ENCODE data around the gene RPL29.

Gene RPL29

GRCh38 chr3:52006017-52006819 lies 10.5 kb upstream of the RPL29 start:
- Histone ChIP-seq H3K27me3 (replicated peaks) (no peaks in the 10 kb centered on the region), H3K4me3 (ENCODE audit: low read depth, low read length) (no peak overlapping the region), H3K36me3 (replicated peaks) (no peaks in the 10 kb centered on the region), H3K27ac (no peak overlapping the region)
- TF ChIP-seq, protein P1, sequence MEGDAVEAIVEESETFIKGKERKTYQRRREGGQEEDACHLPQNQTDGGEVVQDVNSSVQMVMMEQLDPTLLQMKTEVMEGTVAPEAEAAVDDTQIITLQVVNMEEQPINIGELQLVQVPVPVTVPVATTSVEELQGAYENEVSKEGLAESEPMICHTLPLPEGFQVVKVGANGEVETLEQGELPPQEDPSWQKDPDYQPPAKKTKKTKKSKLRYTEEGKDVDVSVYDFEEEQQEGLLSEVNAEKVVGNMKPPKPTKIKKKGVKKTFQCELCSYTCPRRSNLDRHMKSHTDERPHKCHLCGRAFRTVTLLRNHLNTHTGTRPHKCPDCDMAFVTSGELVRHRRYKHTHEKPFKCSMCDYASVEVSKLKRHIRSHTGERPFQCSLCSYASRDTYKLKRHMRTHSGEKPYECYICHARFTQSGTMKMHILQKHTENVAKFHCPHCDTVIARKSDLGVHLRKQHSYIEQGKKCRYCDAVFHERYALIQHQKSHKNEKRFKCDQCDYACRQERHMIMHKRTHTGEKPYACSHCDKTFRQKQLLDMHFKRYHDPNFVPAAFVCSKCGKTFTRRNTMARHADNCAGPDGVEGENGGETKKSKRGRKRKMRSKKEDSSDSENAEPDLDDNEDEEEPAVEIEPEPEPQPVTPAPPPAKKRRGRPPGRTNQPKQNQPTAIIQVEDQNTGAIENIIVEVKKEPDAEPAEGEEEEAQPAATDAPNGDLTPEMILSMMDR (IDR thresholded peaks at IDR 0.05; ENCODE audit: low read depth, low read length, missing control alignments), result no peak
- in situ Hi-C loops (cut with HindIII; ENCODE audit: low pct_ligation_motif_present, low sequenced_read_pairs), result no loop called here
- no peak for DNase-seq

- peak; percentile 28 for DNase-seq
- TF ChIP-seq, protein P1 (IDR thresholded peaks at IDR 0.05; ENCODE audit: low read depth, low read length, missing control alignments), result no peak
- no peaks in the 10 kb centered on the region for H3K36me3 ChIP-seq (replicated peaks)
- no peak overlapping the region for H3K4me3 ChIP-seq (ENCODE audit: low read depth, low read length)
- no peaks in the 10 kb centered on the region for H3K27me3 ChIP-seq (replicated peaks)
- in situ Hi-C loops (cut with HindIII; ENCODE audit: low pct_ligation_motif_present, low sequenced_read_pairs), result no loop called here
- H3K27ac ChIP-seq, result no peak overlapping the region
Measured at GRCh38 chr3:52005571-52005986, 9.9 kb upstream of the RPL29 start.

DNA sequence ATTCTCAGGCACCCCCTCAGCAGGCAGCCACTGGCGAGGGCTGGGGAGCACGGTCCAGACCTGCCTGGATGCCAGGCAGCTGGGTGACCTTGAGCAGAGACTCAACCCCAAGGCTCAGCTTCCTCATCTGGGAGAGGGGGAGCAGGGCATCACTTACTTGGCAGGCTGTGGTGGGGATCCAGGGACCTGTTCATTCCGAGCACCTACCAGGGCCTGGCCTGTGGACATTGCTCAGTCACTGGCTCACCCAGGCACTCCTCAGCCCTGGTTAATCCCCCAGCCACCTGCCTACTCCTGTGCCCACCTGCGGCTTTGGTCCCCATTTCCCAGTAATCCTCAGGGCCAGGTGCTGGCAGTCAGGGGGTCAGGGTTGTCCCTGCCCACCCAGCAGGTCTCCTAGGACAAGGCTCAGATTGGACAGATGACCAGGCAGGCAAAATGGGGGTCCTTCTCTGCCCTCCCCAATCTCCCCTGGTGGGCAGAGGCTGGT lies 9.3 kb upstream of the RPL29 start:
- DNase-seq, result no peak
- Histone ChIP-seq H3K4me3 (ENCODE audit: low read depth, low read length) (no peak overlapping the region), H3K27ac (no peak overlapping the region), H3K36me3 (replicated peaks) (no peaks in the 10 kb centered on the region), H3K27me3 (replicated peaks) (no peaks in the 10 kb centered on the region)
- TF ChIP-seq, protein P1 (IDR thresholded peaks at IDR 0.05; ENCODE audit: low read depth, low read length, missing control alignments), result no peak
- in situ Hi-C loops (cut with HindIII; ENCODE audit: low pct_ligation_motif_present, low sequenced_read_pairs), result no loop called here

DNA sequence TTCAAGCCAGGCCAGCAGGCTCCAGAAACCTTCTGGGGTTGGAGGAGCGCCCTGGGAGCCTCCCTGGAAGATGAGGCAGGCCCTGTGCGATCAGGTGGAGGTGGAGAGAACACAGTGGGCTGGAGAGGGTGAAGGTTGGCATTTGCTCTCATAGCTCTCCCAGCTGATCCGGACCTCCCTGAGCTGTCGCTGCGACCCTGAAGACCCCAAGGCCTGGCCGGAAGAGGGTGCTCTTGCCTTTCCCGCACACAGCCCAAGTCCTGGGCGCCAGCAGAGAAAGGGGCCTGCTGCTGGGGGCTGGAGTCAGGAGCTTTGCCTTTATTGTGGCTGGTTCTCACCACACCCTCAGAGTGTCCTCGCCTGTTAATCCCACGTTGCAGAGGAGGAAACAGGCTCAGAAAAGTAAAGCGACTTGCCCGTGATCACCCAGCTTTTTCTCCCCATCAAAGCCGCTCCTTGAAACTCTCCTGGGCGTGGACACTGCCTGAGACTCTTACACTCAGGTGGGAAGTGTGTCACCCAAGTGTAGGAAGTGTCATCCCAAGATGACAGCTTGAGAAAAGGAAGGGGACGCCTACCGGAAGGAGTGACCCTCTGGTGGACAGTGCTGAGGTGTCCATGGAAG lies 8.6 kb upstream of the RPL29 start:
- Histone ChIP-seq H3K4me3 (ENCODE audit: low read depth, low read length) (no peak overlapping the region), H3K36me3 (replicated peaks) (no peaks in the 10 kb centered on the region), H3K27me3 (replicated peaks) (no peaks in the 10 kb centered on the region), H3K27ac (no peak overlapping the region)
- no peak for DNase-seq
- in situ Hi-C loops (cut with HindIII; ENCODE audit: low pct_ligation_motif_present, low sequenced_read_pairs), result no loop called here
- TF ChIP-seq, protein P1 (IDR thresholded peaks at IDR 0.05; ENCODE audit: low read depth, low read length, missing control alignments), result peak; percentile 86

GRCh38 chr3:52002748-52003147 lies 7.1 kb upstream of the RPL29 start:
- Histone ChIP-seq H3K27ac (no peak overlapping the region), H3K27me3 (replicated peaks) (no peaks in the 10 kb centered on the region), H3K36me3 (replicated peaks) (no peaks in the 10 kb centered on the region), H3K4me3 (ENCODE audit: low read depth, low read length) (no peak overlapping the region)
- no peak for DNase-seq
- TF ChIP-seq, protein P1 (IDR thresholded peaks at IDR 0.05; ENCODE audit: low read depth, low read length, missing control alignments), result no peak
- in situ Hi-C loops (cut with HindIII; ENCODE audit: low pct_ligation_motif_present, low sequenced_read_pairs), result no loop called here
